Mesenchymal stem cell (in vitro differentiated cells and primary cell): Measurements from ENCODE around the gene ADIRF.
"Not testable (repeated sequence)": the region's sequence is repeated elsewhere in the genome, so short reads cannot be mapped to it uniquely, and the experiment has no call there.

Experiments used
- DNase-seq: peaks from one replicate; pipeline ENCODE4 v3.0.0-alpha.2; 2013
- H2AFZ ChIP-seq: one replicate; pipeline ENCODE4 v1.6.1; 2013; ENCODE audit warnings: low read depth, mild to moderate bottlenecking, control low read depth, inconsistent platforms, low read length, moderate library complexity
- H2AK5ac ChIP-seq: 2 replicates; pipeline ENCODE4 v1.6.1; 2013; ENCODE audit warnings: low read length, moderate library complexity, mild to moderate bottlenecking, inconsistent platforms; ENCODE audit not compliant: severe bottlenecking
- H2BK120ac ChIP-seq: one replicate; pipeline ENCODE4 v1.6.1; 2013; ENCODE audit warnings: low read depth, mild to moderate bottlenecking, inconsistent platforms, low read length, moderate library complexity
- H2BK12ac ChIP-seq, 2 experiments: one replicate each; pipeline ENCODE4 v1.6.1; 2013; ENCODE audit warnings: inconsistent platforms in 2 of 2, low read length in 2 of 2, mild to moderate bottlenecking in 2 of 2, moderate library complexity in 2 of 2, control low read depth in 1 of 2
- H2BK15ac ChIP-seq: one replicate; pipeline ENCODE4 v1.6.1; 2013; ENCODE audit warnings: mild to moderate bottlenecking, low read depth, inconsistent platforms; ENCODE audit not compliant: poor library complexity, severe bottlenecking
- H2BK5ac ChIP-seq: 2 replicates; pipeline ENCODE4 v1.6.1; 2013; ENCODE audit warnings: low read depth, mild to moderate bottlenecking, low read length, control low read depth, inconsistent platforms; ENCODE audit not compliant: poor library complexity, severe bottlenecking
- H3K14ac ChIP-seq, 2 experiments: one replicate each; pipeline ENCODE4 v1.6.1; 2013; ENCODE audit warnings: inconsistent platforms in 2 of 2, low read length in 2 of 2, control low read depth in 1 of 2, mild to moderate bottlenecking in 1 of 2, moderate library complexity in 1 of 2
- H3K18ac ChIP-seq, 2 experiments: one replicate each; pipeline ENCODE4 v1.6.1; 2013; ENCODE audit warnings: inconsistent platforms in 2 of 2, low read length in 2 of 2, control low read depth in 1 of 2, low read depth in 1 of 2, mild to moderate bottlenecking in 1 of 2
- H3K23ac ChIP-seq, 2 experiments: one replicate each; pipeline ENCODE4 v1.6.1; 2013; ENCODE audit warnings: inconsistent platforms in 2 of 2, low read length in 2 of 2, mild to moderate bottlenecking in 2 of 2, moderate library complexity in 2 of 2, control low read depth in 1 of 2
- H3K27ac ChIP-seq: 2 replicates; pipeline ENCODE4 v1.5.1; 2013; ENCODE audit warnings: mild to moderate bottlenecking, moderate library complexity, low read length, control low read depth, inconsistent platforms; ENCODE audit not compliant: poor library complexity, severe bottlenecking
- H3K27me3 ChIP-seq, 2 experiments: 2 replicates each; pipeline versions ENCODE4 v1.6.1 to v1.7.0; 2013; ENCODE audit warnings: low read length in 2 of 2, mild to moderate bottlenecking in 2 of 2, moderate library complexity in 2 of 2, control low read depth in 1 of 2, inconsistent platforms in 1 of 2; ENCODE audit not compliant: control insufficient read depth in 1 of 2, insufficient read depth in 1 of 2
- H3K36me3 ChIP-seq, 2 experiments: 2 replicates each; pipeline versions ENCODE4 v1.6.1 to v1.7.0; 2013; ENCODE audit warnings: low read length in 2 of 2, control low read depth in 1 of 2, inconsistent platforms in 1 of 2, low read depth in 1 of 2, mild to moderate bottlenecking in 1 of 2; ENCODE audit not compliant: insufficient read depth in 2 of 2, control insufficient read depth in 1 of 2
- H3K4ac ChIP-seq, 2 experiments: one replicate each; pipeline ENCODE4 v1.6.1; 2013; ENCODE audit warnings: inconsistent platforms in 2 of 2, low read length in 2 of 2, mild to moderate bottlenecking in 2 of 2, moderate library complexity in 2 of 2, control low read depth in 1 of 2, low read depth in 1 of 2
- H3K4me1 ChIP-seq: 2 replicates; pipeline ENCODE4 v1.6.1; 2013; ENCODE audit warnings: low read depth, low read length, control low read depth; ENCODE audit not compliant: control insufficient read depth, insufficient read depth
- H3K4me2 ChIP-seq: 2 replicates; pipeline ENCODE4 v1.6.1; 2013; ENCODE audit warnings: low read length, mild to moderate bottlenecking, inconsistent platforms; ENCODE audit not compliant: poor library complexity, severe bottlenecking
- H3K4me3 ChIP-seq, 2 experiments: 2 replicates each; pipeline versions ENCODE4 v1.5.1 to v1.7.0; 2013; ENCODE audit warnings: low read length in 2 of 2, mild to moderate bottlenecking in 2 of 2, control low read depth in 1 of 2, low read depth in 1 of 2; ENCODE audit not compliant: insufficient read depth in 1 of 2
- H3K79me1 ChIP-seq: replicated peaks from 2 replicates; pipeline ENCODE4 v1.6.1; 2013; ENCODE audit warnings: mild to moderate bottlenecking, control low read depth, low read length, inconsistent platforms; ENCODE audit not compliant: poor library complexity, severe bottlenecking
- H3K9ac ChIP-seq: 2 replicates; pipeline ENCODE4 v1.7.0; 2013; ENCODE audit warnings: mild to moderate bottlenecking, low read length, moderate library complexity
- H3K9me3 ChIP-seq: 2 replicates; pipeline ENCODE4 v1.7.0; 2013; ENCODE audit warnings: mild to moderate bottlenecking, low read length; ENCODE audit not compliant: control insufficient read depth
- H4K8ac ChIP-seq: one replicate; pipeline ENCODE4 v1.6.1; 2013; ENCODE audit warnings: inconsistent platforms, mild to moderate bottlenecking, low read length, moderate library complexity
- H4K91ac ChIP-seq: one replicate; pipeline ENCODE4 v1.6.1; 2013; ENCODE audit warnings: mild to moderate bottlenecking, low read length, inconsistent platforms
- WGBS: methylation state at CpG from one replicate; pipeline ENCODE4 v1.1.7; 2013; ENCODE audit warnings: mixed read lengths; 5-methylcytosine and 5-hydroxymethylcytosine counted together

The ADIRF gene

DNA sequence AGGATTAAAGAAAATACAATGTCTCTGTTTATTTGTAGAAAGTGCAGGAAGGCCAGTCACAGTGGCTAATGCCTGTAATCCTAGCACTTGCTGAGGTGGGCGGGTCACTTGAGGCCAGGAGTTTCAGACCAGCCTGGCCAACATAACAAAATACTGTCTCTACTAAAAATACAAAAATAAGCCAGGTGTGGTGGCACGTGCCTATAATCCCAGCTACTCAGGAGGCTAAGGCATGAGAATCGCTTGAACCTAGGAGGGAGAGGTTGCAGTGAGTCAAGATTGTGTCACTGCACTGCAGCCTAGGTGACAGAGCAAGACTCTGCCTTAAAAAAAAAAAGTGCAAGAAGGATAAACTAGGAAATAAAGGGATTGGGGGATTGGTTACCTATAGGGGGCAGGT, 10.2 kb downstream of the ADIRF start:
- H3K79me1 ChIP-seq, H2BK15ac ChIP-seq, H2AFZ ChIP-seq, H2BK5ac ChIP-seq, H2AK5ac ChIP-seq, H2BK120ac ChIP-seq, H3K9ac ChIP-seq, H3K4ac ChIP-seq, H3K18ac ChIP-seq, H3K27ac ChIP-seq, H3K4me1 ChIP-seq, H3K9me3 ChIP-seq, H3K4me2 ChIP-seq, H4K8ac ChIP-seq, H2BK12ac ChIP-seq, H3K14ac ChIP-seq, DNase-seq, H3K4me3 ChIP-seq, H3K36me3 ChIP-seq, H3K23ac ChIP-seq, H3K27me3 ChIP-seq, H4K91ac ChIP-seq: not testable (repeated sequence)
- 66% methylated on average over 3 of the region's 3 CpGs for WGBS

DNA sequence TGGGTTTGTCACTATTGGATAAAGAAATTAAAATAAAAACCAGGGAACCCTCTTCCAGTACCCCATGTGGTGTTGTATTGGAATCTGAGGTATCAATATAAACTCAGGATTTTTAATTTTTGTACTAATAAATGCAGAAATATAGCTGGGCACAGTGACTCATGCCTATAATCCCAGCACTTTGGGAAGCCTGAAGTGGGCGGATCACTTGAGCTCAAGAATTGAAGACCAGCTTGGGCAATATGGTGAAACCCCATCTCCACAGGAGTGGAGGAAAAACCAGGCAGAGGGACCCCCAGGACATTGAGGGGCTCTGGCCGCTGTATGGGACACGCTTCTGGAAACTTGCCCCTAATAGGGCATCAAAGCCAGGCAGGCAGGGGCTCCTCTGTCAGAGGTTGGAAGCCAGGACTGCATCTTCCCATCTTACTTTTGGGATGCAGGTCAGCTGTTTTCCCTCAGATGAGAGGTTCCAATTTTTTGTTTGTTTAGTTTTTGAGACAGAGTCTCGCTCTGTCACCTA, 11.1 kb downstream of the ADIRF start:
- WGBS: 77% methylated on average over 4 of the region's 4 CpGs
- H3K4me3 ChIP-seq: no peak overlapping the region
- no peak overlapping the region for H2BK12ac ChIP-seq
- H4K8ac ChIP-seq: no peak overlapping the region
- peaks cover 0 to 4% of the 10 kb centered on the region in 2 experiments for H3K36me3 ChIP-seq
- peak overlapping the region in 1 of 2 experiments; percentile 57 for H3K18ac ChIP-seq
- no peak overlapping the region for H2BK15ac ChIP-seq
- H2AK5ac ChIP-seq: no peak overlapping the region
- H3K4me2 ChIP-seq: no peak overlapping the region
- no peak overlapping the region for H2BK5ac ChIP-seq
- no peak overlapping the region for H2BK120ac ChIP-seq
- peak; percentile 36 for DNase-seq
- no peak overlapping the region for H3K4ac ChIP-seq
- no peak overlapping the region for H3K9ac ChIP-seq
- H3K23ac ChIP-seq: no peak overlapping the region
- no peaks in the 10 kb centered on the region for H3K79me1 ChIP-seq
- no peaks in the 10 kb centered on the region for H3K9me3 ChIP-seq
- no peak overlapping the region for H3K27ac ChIP-seq
- H4K91ac ChIP-seq: no peak overlapping the region
- H3K4me1 ChIP-seq: peaks cover 4% of the 10 kb centered on the region
- H3K27me3 ChIP-seq: no peaks in the 10 kb centered on the region
- no peak overlapping the region for H2AFZ ChIP-seq
- H3K14ac ChIP-seq: no peak overlapping the region

DNA sequence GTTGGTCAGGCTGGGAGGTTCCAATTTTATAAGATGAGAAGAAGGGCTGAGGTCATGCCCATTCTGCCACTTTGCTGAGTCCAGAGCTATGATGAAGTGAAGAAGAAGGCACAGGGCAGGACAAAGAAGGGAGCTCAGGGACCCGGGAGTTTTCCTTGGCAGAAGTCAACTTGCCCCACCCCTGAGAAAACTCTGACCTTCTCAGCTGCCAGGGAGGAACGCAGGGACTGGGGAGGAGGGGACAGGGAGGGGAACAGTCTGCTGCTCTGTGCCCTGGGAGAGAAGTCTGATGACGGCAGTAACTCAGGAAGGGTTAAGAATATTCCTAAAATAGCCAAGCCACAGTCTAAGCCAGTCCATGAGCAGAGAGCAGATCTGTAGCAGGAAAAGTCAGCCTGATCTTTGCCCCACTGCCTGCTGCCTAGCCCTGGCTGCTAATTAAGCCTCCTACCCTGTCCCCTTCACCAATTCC, 11.7 kb downstream of the ADIRF start:
- no peak overlapping the region for H3K27ac ChIP-seq
- no peak overlapping the region for H2BK15ac ChIP-seq
- peaks cover 0 to 4% of the 10 kb centered on the region in 2 experiments for H3K36me3 ChIP-seq
- peak; percentile 47 for DNase-seq
- H3K79me1 ChIP-seq: no peaks in the 10 kb centered on the region
- H3K14ac ChIP-seq: no peak overlapping the region
- no peak overlapping the region for H3K4me2 ChIP-seq
- H3K9ac ChIP-seq: peak overlapping the region; percentile 54
- no peak overlapping the region for H2AFZ ChIP-seq
- H3K27me3 ChIP-seq: no peaks in the 10 kb centered on the region
- peaks cover 4% of the 10 kb centered on the region for H3K4me1 ChIP-seq
- no peaks in the 10 kb centered on the region for H3K9me3 ChIP-seq
- H2BK120ac ChIP-seq: no peak overlapping the region
- no peak overlapping the region for H3K23ac ChIP-seq
- no peak overlapping the region for H3K4ac ChIP-seq
- peak overlapping the region in 1 of 2 experiments; percentile 50 for H3K18ac ChIP-seq
- WGBS: 27% methylated on average over 2 of the region's 3 CpGs
- H4K8ac ChIP-seq: no peak overlapping the region
- no peak overlapping the region for H2BK12ac ChIP-seq
- H4K91ac ChIP-seq: no peak overlapping the region
- H3K4me3 ChIP-seq: no peak overlapping the region
- no peak overlapping the region for H2BK5ac ChIP-seq
- no peak overlapping the region for H2AK5ac ChIP-seq

DNA sequence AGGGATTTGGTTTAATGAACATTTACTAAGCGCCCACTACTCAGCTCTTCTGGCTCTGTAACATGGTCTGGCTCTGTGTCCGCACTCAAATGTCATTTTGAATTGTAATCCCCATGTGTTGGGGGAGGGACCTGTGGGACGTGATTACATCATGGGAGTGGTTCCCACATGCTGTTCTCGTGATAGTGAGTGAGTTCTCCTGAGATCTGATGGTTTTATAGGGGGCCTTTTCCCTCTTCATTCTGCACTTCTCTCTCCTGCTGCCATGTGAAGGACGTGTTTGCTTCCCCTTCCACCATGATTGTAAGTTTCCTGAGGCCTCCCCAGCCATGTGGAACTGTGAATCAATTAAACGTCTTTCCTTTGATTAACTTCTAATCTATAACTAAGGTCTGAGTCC, 12.7 kb downstream of the ADIRF start:
- not testable (repeated sequence) for DNase-seq, H3K4me1 ChIP-seq, H3K9me3 ChIP-seq, H2BK5ac ChIP-seq, H4K8ac ChIP-seq, H2BK120ac ChIP-seq, H2BK12ac ChIP-seq, H2BK15ac ChIP-seq, H3K23ac ChIP-seq, H2AK5ac ChIP-seq, H3K27me3 ChIP-seq, H3K4ac ChIP-seq, H4K91ac ChIP-seq, H3K9ac ChIP-seq, H3K36me3 ChIP-seq, H3K4me3 ChIP-seq, H3K14ac ChIP-seq, H3K4me2 ChIP-seq, H3K27ac ChIP-seq, H3K18ac ChIP-seq, H2AFZ ChIP-seq, H3K79me1 ChIP-seq
- 78% methylated on average over 5 of the region's 6 CpGs for WGBS
